ENCODE data around the gene PIGU. TPM values are rescaled to one million over a fixed set of nuclear protein-coding genes. Genes with fewer than 3 reads are reported as not detected.
"Not testable (repeated sequence)": the region's sequence is repeated elsewhere in the genome, so short reads cannot be mapped to it uniquely, and the experiment has no call there.

The PIGU gene, protein sequence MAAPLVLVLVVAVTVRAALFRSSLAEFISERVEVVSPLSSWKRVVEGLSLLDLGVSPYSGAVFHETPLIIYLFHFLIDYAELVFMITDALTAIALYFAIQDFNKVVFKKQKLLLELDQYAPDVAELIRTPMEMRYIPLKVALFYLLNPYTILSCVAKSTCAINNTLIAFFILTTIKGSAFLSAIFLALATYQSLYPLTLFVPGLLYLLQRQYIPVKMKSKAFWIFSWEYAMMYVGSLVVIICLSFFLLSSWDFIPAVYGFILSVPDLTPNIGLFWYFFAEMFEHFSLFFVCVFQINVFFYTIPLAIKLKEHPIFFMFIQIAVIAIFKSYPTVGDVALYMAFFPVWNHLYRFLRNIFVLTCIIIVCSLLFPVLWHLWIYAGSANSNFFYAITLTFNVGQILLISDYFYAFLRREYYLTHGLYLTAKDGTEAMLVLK
- 10 to 100 TPM; 34.4 to 45.3 (median 42.0) TPM for polyA plus RNA-seq (ENCODE audit: insufficient read length in 4 of 4)

GRCh38 chr20:34676642-34677373 lies at the start of gene PIGU:
Gene PIGU, minus strand, starts transcription at chr20:34677092. Its CDS starts 7 bp downstream, at chr20:34677085.
- peak; percentile 87 to 91 (median 89) for DNase-seq (ENCODE audit: low read depth in 4 of 4, low spot score in 3 of 4)

- DNase-seq (ENCODE audit: low read depth in 4 of 4, low spot score in 3 of 4) = no peak
These were observed 47.3 kb upstream of the PIGU start for GRCh38 chr20:34724172-34724571.

- DNase-seq (ENCODE audit: low read depth in 4 of 4, low spot score in 3 of 4) = not testable (repeated sequence)
These were observed 45.7 kb upstream of the PIGU start for GRCh38 chr20:34722560-34722959.

DNA sequence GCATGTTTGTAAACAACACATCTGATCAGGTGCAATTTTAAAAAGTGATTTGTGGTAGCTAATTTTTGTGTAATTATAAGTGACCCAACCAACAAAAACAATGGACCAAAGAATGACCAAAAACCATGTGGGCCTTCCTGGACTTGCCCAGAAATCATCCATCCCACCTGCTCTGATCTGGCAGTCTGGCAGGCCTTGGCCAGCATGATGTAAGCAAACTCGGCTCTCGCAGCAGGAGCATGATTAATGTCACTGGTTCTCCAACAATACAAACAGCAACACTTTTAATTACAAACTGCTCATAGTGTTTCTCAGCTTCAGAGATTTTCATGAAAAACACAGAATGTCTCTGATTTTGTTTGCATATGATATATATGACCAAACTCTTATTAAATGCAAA lies 43.4 kb upstream of the PIGU start:
- DNase-seq (ENCODE audit: low read depth in 4 of 4, low spot score in 3 of 4) = no peak

DNA sequence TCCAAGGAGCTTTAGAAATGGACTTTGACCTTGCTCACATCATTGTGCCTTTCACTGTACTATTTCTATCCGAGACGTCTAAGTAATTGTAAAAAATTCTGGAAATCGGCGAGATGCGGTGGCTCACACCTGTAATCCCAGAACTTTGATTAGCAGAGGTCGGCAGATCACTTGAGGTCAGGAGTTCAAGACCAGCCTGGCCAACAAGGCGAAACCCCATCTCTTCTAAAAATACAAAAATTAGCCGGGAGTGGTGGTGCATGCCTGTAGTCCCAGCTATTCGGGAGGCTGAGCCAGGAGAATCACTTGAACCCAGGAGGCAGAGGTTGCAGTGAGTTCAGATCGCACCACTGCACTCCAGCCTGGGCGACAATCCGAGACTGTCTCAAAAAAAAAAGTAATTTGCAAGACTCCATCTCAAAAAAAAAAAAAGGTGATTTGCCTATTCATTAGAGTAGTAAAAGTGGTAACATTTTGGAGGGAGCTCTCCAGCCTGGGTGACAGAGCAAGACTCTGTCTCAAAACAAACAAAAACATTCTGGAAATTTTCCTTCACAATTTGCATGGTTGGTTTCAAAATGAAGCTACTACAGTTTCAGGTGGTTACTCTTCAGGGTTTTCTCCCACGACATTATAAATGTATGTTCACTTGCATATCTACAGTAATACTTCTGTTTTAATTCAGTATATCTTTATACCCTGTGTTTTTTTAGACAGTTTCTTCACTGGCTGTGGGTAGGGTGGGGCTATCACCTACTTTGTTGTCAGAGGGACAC lies 42.5 kb upstream of the PIGU start:
- DNase-seq (ENCODE audit: low read depth in 4 of 4, low spot score in 3 of 4) = not testable (repeated sequence)

DNA sequence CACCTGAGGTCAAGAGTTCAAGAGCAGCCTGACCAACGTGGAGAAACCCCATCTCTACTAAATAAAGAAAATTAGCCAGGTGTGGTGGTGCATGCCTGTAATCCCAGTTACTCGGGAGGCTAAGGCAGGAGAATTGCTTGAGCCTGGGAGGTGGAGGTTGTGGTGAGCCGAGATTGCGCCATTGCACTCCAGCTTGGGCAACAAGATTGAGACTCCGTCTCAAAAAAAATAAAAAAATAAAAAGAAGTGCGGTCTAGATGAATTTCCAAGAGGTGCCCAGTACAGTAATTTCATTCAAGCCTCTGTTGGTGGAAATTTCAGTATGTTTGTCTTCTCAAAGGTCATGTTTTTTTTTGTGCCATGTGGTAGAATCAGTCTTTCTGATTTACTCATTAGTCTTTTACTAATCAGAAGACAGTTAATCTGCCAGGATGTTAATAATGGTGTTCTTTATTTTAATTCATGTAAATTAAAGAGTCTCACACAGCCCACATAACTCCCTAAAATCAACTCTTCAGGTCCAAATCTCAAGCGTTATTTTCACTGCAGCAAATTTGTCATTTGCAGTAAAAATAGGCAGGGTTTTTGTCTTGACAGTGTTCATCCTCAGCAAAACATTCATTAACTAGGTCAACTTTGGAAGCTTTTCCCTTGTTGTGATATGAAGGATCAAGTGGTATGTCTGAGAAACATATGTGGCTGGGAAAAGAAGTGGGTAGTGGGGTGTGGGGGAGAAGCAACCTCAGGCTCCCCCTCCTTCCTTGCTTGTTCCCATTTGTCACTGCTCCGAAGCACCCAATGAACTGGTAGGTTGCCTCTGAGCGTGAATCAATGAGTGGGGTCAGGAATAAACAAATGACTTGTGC lies 40.6 kb upstream of the PIGU start:
- no peak for DNase-seq (ENCODE audit: low read depth in 4 of 4, low spot score in 3 of 4)

- no peak for DNase-seq (ENCODE audit: low read depth in 4 of 4, low spot score in 3 of 4)
These were observed 40.0 kb upstream of the PIGU start for GRCh38 chr20:34716921-34717229.

- DNase-seq (ENCODE audit: low read depth in 4 of 4, low spot score in 3 of 4) = no peak
These were observed 38.5 kb upstream of the PIGU start for GRCh38 chr20:34715384-34715783.

DNA sequence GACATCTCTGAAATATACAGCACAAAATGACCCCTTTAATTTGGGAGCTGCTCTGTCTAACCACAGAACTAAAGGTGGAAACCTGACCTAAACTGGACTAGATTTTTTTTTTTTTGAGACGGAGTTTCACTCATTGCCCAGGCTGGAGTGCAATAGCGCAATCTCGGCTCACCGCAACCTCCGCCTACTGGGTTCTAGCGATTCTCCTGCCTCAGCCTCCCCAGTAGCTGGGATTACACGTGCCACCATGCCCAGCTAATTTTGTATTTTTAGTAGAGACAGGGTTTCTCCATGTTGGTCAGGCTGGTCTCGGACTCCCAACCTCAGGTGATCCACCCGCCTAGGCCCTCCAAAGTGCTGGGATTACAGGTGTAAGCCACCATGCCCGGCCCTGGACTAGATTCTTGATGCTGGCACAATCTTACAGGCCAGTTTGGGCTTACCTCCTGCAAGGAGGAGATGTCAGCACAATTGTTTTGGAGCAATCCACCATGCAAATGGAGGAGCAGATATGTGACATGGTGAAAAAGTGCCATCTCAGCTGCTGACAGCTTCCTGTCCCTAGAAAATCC lies 37.1 kb upstream of the PIGU start:
- not testable (repeated sequence) for DNase-seq (ENCODE audit: low read depth in 4 of 4, low spot score in 3 of 4)

GRCh38 chr20:34713194-34713943 lies 36.5 kb upstream of the PIGU start:
- DNase-seq (ENCODE audit: low read depth in 4 of 4, low spot score in 3 of 4) = no peak

DNA sequence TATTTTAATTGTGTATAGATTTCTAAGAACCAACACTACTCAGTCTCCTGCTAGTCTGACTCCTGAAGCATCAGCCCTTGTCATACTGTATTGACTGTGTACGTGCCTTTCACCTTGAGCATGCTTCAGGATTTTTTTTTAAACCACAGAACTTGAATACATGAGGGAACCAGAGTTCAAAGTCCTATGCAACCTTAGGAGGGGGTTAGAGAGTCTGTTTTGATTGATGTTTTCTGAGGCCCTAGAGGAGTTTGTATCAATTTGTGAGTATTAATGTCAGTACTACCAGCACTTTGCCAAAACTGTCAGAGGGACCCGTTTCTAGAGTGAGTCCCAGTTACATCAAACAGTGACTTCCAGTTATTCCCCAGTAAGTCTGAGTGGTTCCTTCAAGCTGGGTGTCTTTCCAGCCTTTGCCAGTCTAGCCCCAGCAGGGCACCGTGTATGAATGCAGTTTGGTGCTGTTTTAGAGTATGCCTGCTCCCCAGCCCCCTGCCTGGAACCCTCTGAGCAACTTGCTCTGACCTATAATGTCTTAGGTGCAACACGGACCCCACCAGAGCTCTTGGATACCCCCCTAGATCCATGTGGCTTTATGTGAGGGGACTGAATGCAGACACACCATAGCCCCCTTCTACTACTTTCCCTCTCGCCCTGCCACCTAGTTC lies 35.8 kb upstream of the PIGU start:
- no peak for DNase-seq (ENCODE audit: low read depth in 4 of 4, low spot score in 3 of 4)

- DNase-seq (ENCODE audit: low read depth in 4 of 4, low spot score in 3 of 4) = no peak
These were observed 35.0 kb upstream of the PIGU start for GRCh38 chr20:34711813-34712430.

GRCh38 chr20:34710861-34711574 lies 34.1 kb upstream of the PIGU start:
- DNase-seq (ENCODE audit: low read depth in 4 of 4, low spot score in 3 of 4) = no peak

DNA sequence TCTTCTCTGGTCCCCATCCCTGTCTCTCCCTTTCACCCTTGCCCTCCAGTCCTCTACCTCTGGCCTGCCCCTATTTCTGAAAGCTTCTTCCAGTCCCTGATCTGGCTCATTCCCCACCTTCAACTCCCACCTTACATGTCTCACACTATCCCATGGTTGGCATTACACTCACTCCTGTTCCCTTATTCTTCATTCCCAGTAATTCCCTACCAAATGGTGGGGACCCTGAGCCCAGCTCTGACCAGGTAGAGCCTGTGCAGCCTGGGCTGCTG lies 33.6 kb upstream of the PIGU start:
- no peak for DNase-seq (ENCODE audit: low read depth in 4 of 4, low spot score in 3 of 4)

DNA sequence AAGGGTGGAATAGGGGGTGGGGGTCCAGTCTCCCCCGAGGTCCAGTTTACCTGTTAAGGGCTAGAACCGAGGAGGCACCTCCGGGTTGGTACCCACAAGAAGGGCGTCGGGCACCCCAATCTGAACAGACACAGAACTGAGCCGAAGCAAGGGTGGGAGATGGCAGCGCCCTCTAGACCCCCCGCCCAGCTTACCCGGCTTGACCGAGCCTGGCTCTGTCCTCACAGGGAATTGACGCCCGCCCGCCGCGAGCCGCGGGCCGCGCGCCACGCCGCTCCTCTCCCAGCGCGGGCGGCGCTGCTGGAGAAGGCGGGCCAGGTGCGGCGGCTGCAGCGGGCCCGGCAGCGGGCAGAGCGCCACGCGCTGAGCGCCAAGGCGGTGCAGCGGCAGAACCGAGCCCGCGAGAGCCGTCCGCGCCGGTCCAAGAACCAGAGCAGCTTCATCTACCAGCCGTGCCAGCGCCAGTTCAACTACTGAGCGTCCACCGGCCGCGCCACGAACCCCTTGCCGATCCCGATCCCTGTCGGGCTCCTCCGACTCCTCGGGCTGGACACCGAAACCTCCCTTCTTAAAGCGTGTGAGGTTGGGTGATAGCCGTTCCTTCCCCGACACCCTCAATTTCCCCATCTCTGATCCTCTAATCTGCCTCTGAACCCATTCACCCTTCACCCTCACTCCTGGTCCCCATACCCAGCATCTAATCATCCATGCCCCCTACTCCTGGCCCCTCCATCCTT lies 33.1 kb upstream of the PIGU start:
- no peak for DNase-seq (ENCODE audit: low read depth in 4 of 4, low spot score in 3 of 4)

DNA sequence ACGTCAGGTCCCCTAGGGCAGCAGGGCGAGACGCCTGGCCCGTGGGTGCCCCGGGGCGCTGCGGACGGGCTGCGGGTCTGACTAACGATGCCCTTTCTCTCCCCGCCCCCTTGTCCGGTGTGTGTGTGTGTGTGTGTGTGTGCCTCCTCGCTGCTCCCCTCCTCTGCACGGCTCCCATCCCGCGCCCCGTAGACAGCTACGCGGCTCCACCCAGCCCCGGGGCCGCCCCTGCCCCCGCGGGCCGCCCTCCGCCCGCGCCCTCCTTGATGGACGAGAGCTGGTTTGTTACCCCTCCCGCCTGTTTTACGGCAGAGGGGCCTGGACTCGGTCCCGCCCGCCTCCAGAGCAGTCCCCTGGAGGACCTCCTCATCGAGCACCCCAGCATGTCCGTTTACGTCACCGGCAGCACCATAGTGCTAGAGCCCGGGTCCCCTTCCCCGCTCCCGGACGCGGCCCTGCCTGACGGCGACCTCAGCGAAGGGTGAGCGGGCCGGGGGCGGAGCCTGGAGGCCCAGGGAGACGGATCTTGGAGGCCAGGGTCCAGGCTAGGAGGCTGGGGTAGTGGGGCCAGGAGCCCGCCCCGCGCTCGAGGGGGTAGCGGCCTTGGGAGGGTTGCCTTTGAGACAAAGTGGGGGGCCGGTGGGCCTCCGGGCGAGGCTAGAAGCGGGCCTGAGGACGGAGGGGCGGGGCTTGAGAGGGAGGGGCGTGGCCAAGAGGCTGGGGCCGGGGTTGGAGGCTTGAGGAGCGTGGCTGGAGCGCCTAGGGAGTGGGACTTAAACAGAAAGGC lies 32.3 kb upstream of the PIGU start:
- DNase-seq (ENCODE audit: low read depth in 4 of 4, low spot score in 3 of 4) = peak; percentile 65 to 75 (median 70)

Measured in left renal pelvis (tissue), 4 donors.